ENCODE data around the gene SPRY1. TPM values are rescaled to one million over a fixed set of nuclear protein-coding genes. Genes with fewer than 3 reads are reported as not detected.

The SPRY1 gene
- total and polyA plus RNA-seq, 7 donors, result 19.2 to 104 (median 41.1) TPM

- peak overlapping the region; percentile 84 for H3K4me3 ChIP-seq
- peaks cover 55% of the 10 kb centered on the region for H3K4me1 ChIP-seq
- TF ChIP-seq CTCF (IDR thresholded peaks at IDR 0.05), result no peak
- 36 to 52% (median 36%) methylated on average over 3 of the region's 3 CpGs for WGBS, 3 donors
- DNase-seq (no peak), ATAC-seq (no peak)
- intact Hi-C loops (cut with DNase I), result no loop called here
- H3K36me3 ChIP-seq (ENCODE audit: insufficient read depth in 1 of 2, low read depth in 1 of 2), result peaks cover 8 to 24% of the 10 kb centered on the region in 2 donors
- no peaks in the 10 kb centered on the region for H3K27me3 ChIP-seq (ENCODE audit: insufficient read depth in 3 of 3, low read length in 2 of 3)
- peak overlapping the region; percentile 98 for H3K27ac ChIP-seq
- no peaks in the 10 kb centered on the region for H3K9me3 ChIP-seq
Observed at GRCh38 chr4:123403080-123403604, 6.5 kb downstream of the SPRY1 start.

- TF ChIP-seq CTCF (IDR thresholded peaks at IDR 0.05), result no peak
- WGBS, 3 donors, result 23 to 54% (median 30%) methylated on average over 4 of the region's 4 CpGs
- peaks cover 8 to 24% of the 10 kb centered on the region in 2 donors for H3K36me3 ChIP-seq (ENCODE audit: insufficient read depth in 1 of 2, low read depth in 1 of 2)
Observed at GRCh38 chr4:123404533-123404932, 7.9 kb downstream of the SPRY1 start.

GRCh38 chr4:123405267-123405865 is 8.8 kb downstream of the SPRY1 start:
- peaks cover 8 to 24% of the 10 kb centered on the region in 2 donors for H3K36me3 ChIP-seq (ENCODE audit: insufficient read depth in 1 of 2, low read depth in 1 of 2)
- ATAC-seq, result peak in 3 of 4 donors; percentile 25 to 52 (median 29)
- no peak for DNase-seq
- TF ChIP-seq CTCF (IDR thresholded peaks at IDR 0.05), result no peak
- H3K27ac ChIP-seq, result peak overlapping the region; percentile 98
- 17 to 26% (median 26%) methylated on average over 5 of the region's 5 CpGs for WGBS, 3 donors
- H3K4me1 ChIP-seq, result peaks cover 75% of the 10 kb centered on the region
- intact Hi-C loops (cut with DNase I), result no loop called here
- no peaks in the 10 kb centered on the region for H3K9me3 ChIP-seq
- H3K27me3 ChIP-seq (ENCODE audit: insufficient read depth in 3 of 3, low read length in 2 of 3), result no peaks in the 10 kb centered on the region
- H3K4me3 ChIP-seq, result peak overlapping the region; percentile 84

More at GRCh38 chr4:123404533-123404932, 7.9 kb downstream of the SPRY1 start:
- DNase-seq (no peak), ATAC-seq (no peak)
- H3K27me3 ChIP-seq (ENCODE audit: insufficient read depth in 3 of 3, low read length in 2 of 3), result no peaks in the 10 kb centered on the region
- H3K4me1 ChIP-seq, result peaks cover 69% of the 10 kb centered on the region
- intact Hi-C loops (cut with DNase I), result no loop called here
- peak overlapping the region; percentile 98 for H3K27ac ChIP-seq
- H3K4me3 ChIP-seq, result peak overlapping the region; percentile 84
- no peaks in the 10 kb centered on the region for H3K9me3 ChIP-seq

GRCh38 chr4:123406872-123407271 is 10.3 kb downstream of the SPRY1 start:
- H3K27me3 ChIP-seq (ENCODE audit: insufficient read depth in 3 of 3, low read length in 2 of 3), result no peaks in the 10 kb centered on the region
- ATAC-seq (peak; percentile 80 to 88 (median 82)), DNase-seq (no peak)
- peaks cover 81% of the 10 kb centered on the region for H3K4me1 ChIP-seq
- intact Hi-C loops (cut with DNase I), result no loop called here
- no peaks in the 10 kb centered on the region for H3K9me3 ChIP-seq
- H3K27ac ChIP-seq, result peak overlapping the region; percentile 98
- H3K4me3 ChIP-seq, result peak overlapping the region; percentile 84
- WGBS, 3 donors, result 25 to 31% (median 29%) methylated on average over 4 of the region's 4 CpGs
- H3K36me3 ChIP-seq (ENCODE audit: insufficient read depth in 1 of 2, low read depth in 1 of 2), result peaks cover 5 to 19% of the 10 kb centered on the region in 2 donors
- TF ChIP-seq CTCF (IDR thresholded peaks at IDR 0.05), result no peak

Measured in psoas muscle (tissue), 8 donors.